ENCODE data around the gene ERG.

ERG gene

GRCh38 chr21:38498057-38498833, at the start of gene ERG:
Gene ERG (minus strand): TSS chr21:38498477. CDS start chr21:38498380, 97 bp downstream.
- peak; percentile 84 to 86 for DNase-seq

GRCh38 chr21:38544661-38545060, 46.4 kb upstream of the ERG start:
- no peak for DNase-seq

GRCh38 chr21:38542263-38542662, 44.0 kb upstream of the ERG start:
- no peak for DNase-seq

GRCh38 chr21:38538353-38538752, 40.1 kb upstream of the ERG start:
- no peak for DNase-seq

- DNase-seq: no peak
These were observed 36.3 kb upstream of the ERG start for GRCh38 chr21:38534591-38534990.

DNA sequence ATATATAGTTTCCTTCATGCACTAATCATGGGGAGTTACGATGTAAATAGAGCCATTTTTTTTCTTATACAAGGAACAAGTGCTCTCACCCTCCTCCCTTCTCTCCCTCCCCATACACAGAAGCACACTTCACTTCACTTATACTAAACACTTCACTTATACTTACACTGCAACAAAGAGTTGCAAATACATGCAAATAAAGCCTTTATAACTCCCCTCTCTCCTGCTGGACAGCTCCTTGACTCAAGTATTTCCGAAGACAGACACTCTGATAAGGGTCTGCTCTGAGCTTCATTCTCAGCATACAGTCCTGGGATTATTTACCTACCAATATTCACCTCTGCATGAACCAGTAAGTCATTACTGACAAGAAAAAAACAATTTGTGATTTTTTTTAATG, 35.6 kb upstream of the ERG start:
- peak in 1 of 2 experiments; percentile 2 for DNase-seq

GRCh38 chr21:38531591-38531990, 33.3 kb upstream of the ERG start:
- DNase-seq: no peak

GRCh38 chr21:38531039-38531541, 32.8 kb upstream of the ERG start:
- no peak for DNase-seq

- DNase-seq: no peak
These were observed 29.5 kb upstream of the ERG start for GRCh38 chr21:38527737-38528136.

DNA sequence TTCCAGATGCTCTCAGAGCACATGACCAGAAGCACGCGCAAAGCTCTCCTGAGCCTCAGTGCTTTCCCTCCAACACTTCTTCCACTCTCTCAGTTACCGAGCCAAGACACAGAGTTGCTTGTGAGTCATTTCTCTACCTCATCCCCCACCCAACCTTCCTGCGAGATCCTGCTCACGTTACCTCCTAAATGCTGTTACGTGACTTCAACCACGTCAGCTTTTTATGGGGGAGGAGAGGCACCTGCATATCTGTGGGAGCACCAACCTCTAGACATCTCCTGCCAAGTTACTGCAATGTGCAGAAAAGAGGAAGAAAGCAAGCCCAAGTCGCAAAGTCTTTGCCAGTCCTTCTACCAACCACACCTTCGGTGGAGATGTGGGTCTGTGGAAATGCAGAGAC, 27.2 kb upstream of the ERG start:
- peak; percentile 16 to 35 for DNase-seq

DNA sequence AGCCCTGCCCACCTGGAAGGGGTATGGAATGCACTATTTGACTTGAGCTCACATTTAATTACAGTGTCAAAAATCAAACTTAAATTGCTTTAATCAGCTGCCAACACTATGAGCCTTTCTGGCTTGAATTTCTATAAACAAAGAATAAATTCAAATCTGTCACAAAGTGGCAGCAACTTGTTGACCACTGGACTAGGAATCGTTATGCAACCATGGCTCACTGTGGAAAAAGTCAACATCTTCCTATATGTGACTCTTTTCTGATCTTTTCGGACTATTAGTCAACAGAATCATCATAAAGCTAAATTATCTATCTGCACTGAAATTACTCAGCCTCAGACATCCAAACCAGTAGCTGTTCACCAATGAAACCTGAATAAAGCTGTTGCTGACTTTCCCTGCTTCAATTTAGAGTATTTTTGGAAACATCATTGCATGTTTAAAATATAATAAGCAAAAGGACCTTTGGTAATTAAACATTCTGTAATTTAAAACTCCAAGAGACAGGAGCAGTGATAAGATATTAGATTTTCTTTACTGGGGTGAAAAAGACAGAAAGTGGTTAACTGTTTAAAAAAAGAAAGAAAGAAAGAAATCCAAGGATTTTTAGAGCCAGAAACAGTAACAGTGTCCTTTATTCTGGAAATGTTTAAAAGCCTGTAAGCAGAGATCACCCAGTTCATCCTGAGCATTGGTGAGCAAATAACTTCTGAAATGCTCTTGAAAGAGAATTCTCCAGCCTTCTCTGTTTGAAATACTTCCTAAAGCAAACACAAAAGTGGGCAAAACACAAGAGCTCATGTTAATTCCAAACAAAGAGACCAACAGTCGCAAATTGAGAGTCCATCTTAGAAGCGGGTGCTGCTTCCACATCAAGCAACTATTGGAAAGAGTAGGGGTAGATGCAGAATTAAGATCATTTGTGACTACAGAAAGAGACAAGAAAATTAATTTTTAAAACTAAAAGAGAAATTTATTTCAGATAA, 26.2 kb upstream of the ERG start:
- DNase-seq: no peak

- DNase-seq: no peak
These were observed 22.2 kb upstream of the ERG start for GRCh38 chr21:38520511-38520910.

DNA sequence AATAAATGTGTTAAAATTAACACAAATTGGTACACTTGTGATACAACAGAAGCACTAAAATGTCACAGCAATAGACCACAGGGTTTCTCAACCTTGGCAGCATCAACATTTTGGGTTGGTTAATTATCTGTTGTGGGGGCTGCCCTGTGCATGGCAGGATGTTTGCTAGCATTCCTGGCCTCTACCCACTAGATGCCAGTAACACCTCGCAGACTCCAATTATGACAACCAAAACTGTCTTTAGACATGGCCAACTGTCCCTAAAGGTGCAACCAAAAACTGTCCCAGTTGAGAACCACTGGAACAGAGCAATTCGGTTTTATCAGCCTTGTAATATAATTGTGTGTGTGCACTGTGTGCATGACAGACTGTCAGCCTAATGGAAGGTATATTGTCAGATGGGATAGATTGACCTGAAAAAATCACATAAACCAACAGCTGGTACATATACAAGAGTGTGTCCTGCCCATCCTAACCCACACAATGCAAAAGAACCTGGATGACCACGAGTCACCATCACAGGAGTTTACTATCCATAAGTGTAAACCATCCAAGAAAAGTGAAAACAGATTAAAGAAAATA, 13.5 kb upstream of the ERG start:
- no peak for DNase-seq

GRCh38 chr21:38511198-38511597, 12.9 kb upstream of the ERG start:
- no peak for DNase-seq

DNA sequence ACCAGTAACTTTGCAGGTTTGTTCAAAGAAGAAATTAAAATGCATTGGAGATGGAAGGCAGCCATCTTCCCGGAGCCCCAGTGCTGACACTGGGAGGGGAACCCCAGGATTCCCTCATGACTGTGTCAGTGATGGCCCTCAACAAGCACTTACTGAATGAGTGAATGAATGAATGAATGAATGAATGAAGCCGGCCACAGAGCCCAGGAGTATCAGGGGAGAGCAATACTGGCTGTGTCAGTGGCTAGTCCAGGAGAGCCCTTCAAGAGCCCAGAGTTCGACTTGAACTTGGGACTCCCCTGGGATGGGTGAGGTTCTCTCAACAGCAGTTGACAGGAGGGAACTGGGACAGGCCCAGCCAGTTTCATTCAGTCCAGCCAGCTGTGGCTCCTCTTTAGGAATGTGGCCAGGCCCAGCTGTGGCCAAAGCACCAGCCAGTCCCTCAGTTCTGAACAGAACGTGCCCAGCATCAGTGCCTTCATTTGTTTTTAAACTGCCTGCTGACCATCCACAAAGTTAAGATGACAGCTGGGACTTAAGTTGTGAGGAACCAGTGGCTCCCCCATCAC, 9.2 kb upstream of the ERG start:
- no peak for DNase-seq

DNA sequence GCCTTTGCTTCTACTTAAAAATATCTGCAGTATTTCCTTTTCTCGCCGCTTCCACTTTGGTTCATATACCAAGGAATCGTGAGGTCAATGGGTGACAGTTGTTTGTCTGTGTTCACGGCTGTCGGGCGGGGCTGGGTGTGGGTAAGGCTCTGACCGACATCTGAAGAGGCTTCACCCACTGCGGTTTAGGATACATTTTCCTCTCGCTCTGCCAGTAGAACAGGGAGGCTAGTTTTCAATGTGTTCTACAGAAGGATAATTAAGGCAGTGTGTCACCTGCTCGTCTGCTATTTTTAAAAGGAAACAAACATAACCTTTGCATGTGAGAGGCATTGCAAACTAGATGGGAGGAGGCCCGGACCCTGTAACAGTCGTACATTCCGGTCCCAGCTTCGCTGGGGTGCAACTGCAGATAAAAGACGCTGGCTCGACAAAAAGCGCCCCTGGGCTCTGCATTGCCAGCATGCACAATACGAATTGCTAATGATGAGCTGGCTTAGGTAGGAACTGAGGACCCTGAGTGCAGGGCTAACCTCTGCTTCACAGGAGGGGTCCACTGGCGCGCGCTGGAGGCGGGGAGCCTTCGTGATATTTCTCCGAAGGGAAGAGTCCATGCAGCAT, 8.5 kb upstream of the ERG start:
- peak; percentile 72 to 74 for DNase-seq

DNA sequence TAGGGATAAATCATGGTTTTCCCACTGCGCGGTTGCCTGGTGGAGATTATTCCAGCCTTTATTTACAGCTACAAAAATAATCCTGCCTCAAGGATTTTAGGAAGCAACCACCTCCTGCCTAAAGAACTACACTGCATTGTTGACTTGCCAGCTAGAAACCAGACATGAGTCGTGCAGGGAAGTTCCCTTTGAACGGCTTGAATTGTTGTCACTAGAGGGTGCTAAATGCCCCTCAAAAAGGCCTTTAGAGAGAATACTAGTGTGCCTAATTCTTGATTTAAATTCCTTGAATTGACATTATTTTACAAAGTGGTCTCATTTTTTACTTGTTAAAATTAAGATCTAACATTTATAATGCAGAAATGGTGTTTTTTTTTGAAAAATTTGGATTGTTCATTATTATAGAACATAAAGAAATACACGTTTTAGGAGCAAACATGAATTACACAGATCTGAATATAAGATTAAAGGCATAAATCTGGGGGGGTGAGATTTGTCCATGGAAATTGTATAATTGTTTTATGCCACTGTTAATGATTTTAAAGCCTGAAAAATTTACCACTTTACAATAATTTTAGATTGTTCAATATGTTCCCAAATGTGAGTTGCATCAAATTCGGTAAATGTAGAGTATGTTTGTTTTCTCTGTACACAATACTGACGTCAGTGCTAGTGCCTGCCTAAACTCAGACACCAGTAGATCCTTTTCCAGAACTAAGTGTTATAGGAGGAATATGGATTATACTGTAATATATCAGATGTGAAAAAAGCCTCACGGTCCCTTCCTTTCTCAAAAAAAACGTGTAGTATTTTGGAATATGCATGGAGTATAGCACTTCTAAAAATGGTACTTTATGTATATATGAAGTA, 7.6 kb upstream of the ERG start:
- DNase-seq: peak; percentile 85 to 93

- DNase-seq: no peak
These were observed 5.8 kb upstream of the ERG start for GRCh38 chr21:38504066-38504465.

- no peak for DNase-seq
These were observed 5.3 kb upstream of the ERG start for GRCh38 chr21:38503583-38503982.

GRCh38 chr21:38500073-38500472, 1.8 kb upstream of the ERG start:
- no peak for DNase-seq

DNA sequence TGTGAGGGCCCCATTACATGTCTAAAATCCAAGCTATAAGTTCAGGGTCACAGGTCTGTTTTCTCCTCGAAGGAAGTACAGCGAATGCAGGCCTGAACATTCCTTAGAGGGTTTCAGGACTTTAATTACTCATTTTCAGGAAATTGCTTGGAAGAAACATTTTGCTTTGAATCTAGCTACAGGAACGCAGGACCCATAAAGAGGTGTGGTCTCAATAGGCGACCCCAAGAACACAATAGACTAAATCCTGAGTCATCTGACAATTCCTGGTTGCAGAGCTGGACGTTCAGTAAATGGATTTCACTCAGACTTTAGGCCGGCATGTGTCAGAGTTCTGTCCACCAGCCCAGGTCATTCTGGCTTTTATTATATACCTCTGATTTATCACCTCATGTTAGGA, 1.0 kb upstream of the ERG start:
- peak in 1 of 2 experiments; percentile 25 for DNase-seq
